Measurements from ENCODE around the gene FBXL5. TPM values are rescaled to one million over a fixed set of nuclear protein-coding genes. Genes with fewer than 3 reads are reported as not detected.
"Not testable (repeated sequence)": the region's sequence is repeated elsewhere in the genome, so short reads cannot be mapped to it uniquely, and the experiment has no call there.

Gene FBXL5
- total and polyA plus RNA-seq, 2 donors (not counting 3 experiments of a cell fraction or from before 2014, with no cell fraction given) = 42.2 to 60.2 TPM

- no peak for TF ChIP-seq JUN (IDR thresholded peaks at IDR 0.05; ENCODE audit: borderline replicate concordance, insufficient read depth, insufficient read length, low read depth)
- no peak for TF ChIP-seq GATA2 (IDR thresholded peaks at IDR 0.05; ENCODE audit: insufficient read depth, insufficient read length, low read depth, low read length)
- TF ChIP-seq POLR2A (IDR thresholded peaks at IDR 0.05; ENCODE audit: low read depth, low read length) = no peak
- no peak for TF ChIP-seq FOS (IDR thresholded peaks at IDR 0.05; ENCODE audit: borderline replicate concordance, insufficient read depth, low read length)
- no peak for TF ChIP-seq EZH2 (IDR thresholded peaks at IDR 0.05; ENCODE audit: borderline replicate concordance, low read depth, low read length, severe bottlenecking)
- TF ChIP-seq MYC (IDR thresholded peaks at IDR 0.05; ENCODE audit: low read depth, low read length) = no peak
- TF ChIP-seq MAX (IDR thresholded peaks at IDR 0.05; ENCODE audit: insufficient read depth, insufficient read length) = no peak
- TF ChIP-seq POLR2AphosphoS5 (IDR thresholded peaks at IDR 0.05; ENCODE audit: insufficient read depth, low read depth, low read length) = no peak
- TF ChIP-seq CTCF (IDR thresholded peaks at IDR 0.05; ENCODE audit: extremely low read depth in 1 of 2, insufficient read depth in 1 of 2, low read depth in 1 of 2, low read length in 2 of 2) = no peak
- POLR2A ChIA-PET = no interaction called here
- dilution Hi-C loops (cut with MboI; ENCODE audit: extremely low pct_ligation_motif_present, low sequenced_read_pairs) = no loop called here
- DNase-seq (ENCODE audit: low read depth, low spot score) (no peak), FAIRE-seq (no peak)
- Histone ChIP-seq H3K36me3 (ENCODE audit: control insufficient read depth in 2 of 2, extremely low read depth in 1 of 2, insufficient read depth in 2 of 2, low read length in 2 of 2) (peaks cover 5 to 23% of the 10 kb centered on the region in 2 experiments), H2AFZ (ENCODE audit: low read depth, low read length) (no peak overlapping the region), H3K4me1 (ENCODE audit: control insufficient read depth, extremely low read depth, insufficient read depth, low read length) (no peaks in the 10 kb centered on the region), H3K4me3 (replicated peaks in 1 of 3; ENCODE audit: insufficient read depth in 1 of 3, low read depth in 1 of 3, low read length in 3 of 3) (no peak overlapping the region), H3K4me2 (ENCODE audit: insufficient read depth, low read length) (no peak overlapping the region), H3K9me3 (replicated peaks; ENCODE audit: control insufficient read depth, insufficient read depth, low read length) (no peaks in the 10 kb centered on the region), H3K9me1 (replicated peaks; ENCODE audit: control insufficient read depth, extremely low read depth, insufficient read depth, low read length) (no peaks in the 10 kb centered on the region), H3K27ac (ENCODE audit: insufficient read depth, low read depth, low read length) (no peak overlapping the region), H3K9ac (replicated peaks; ENCODE audit: extremely low read depth, insufficient read depth, low read length) (no peak overlapping the region), H4K20me1 (replicated peaks; ENCODE audit: control insufficient read depth, extremely low read depth, insufficient read depth, low read length) (peaks cover 2% of the 10 kb centered on the region), H3K79me2 (ENCODE audit: control insufficient read depth, insufficient read depth, low read length) (peaks cover 8% of the 10 kb centered on the region), H3K27me3 (ENCODE audit: control insufficient read depth in 2 of 2, insufficient read depth in 2 of 2, low read length in 2 of 2) (no peaks in the 10 kb centered on the region)
- intact Hi-C loops (cut with micrococcal nuclease) = no loop called here
- CTCF ChIA-PET = interaction anchor here (1.3 to 1.4 kb wide), 2 partner anchors 17 to 157 kb away, joined by 3 to 6 read pairs; no protein-coding TSS in a partner anchor
- BruUV-seq (replicated peaks) = no TSS peak
These were observed 18.3 kb downstream of the FBXL5 start for GRCh38 chr4:15636818-15637217.

GRCh38 chr4:15617407-15617806 is 37.8 kb downstream of the FBXL5 start:
- CTCF ChIA-PET; FAIRE-seq; DNase-seq (ENCODE audit: low read depth, low spot score); dilution Hi-C loops (cut with MboI; ENCODE audit: extremely low pct_ligation_motif_present, low sequenced_read_pairs); H3K27me3 ChIP-seq (ENCODE audit: control insufficient read depth in 2 of 2, insufficient read depth in 2 of 2, low read length in 2 of 2); H4K20me1 ChIP-seq (replicated peaks; ENCODE audit: control insufficient read depth, extremely low read depth, insufficient read depth, low read length); H3K9me3 ChIP-seq (replicated peaks; ENCODE audit: control insufficient read depth, insufficient read depth, low read length); H3K36me3 ChIP-seq (ENCODE audit: control insufficient read depth in 2 of 2, extremely low read depth in 1 of 2, insufficient read depth in 2 of 2, low read length in 2 of 2); POLR2A ChIA-PET; H3K27ac ChIP-seq (ENCODE audit: insufficient read depth, low read depth, low read length); BruUV-seq (replicated peaks); H3K9me1 ChIP-seq (replicated peaks; ENCODE audit: control insufficient read depth, extremely low read depth, insufficient read depth, low read length); H2AFZ ChIP-seq (ENCODE audit: low read depth, low read length); intact Hi-C loops (cut with micrococcal nuclease); H3K9ac ChIP-seq (replicated peaks; ENCODE audit: extremely low read depth, insufficient read depth, low read length); H3K4me2 ChIP-seq (ENCODE audit: insufficient read depth, low read length); H3K4me1 ChIP-seq (ENCODE audit: control insufficient read depth, extremely low read depth, insufficient read depth, low read length); H3K4me3 ChIP-seq (replicated peaks in 1 of 3; ENCODE audit: insufficient read depth in 1 of 3, low read depth in 1 of 3, low read length in 3 of 3): not testable (repeated sequence)
- peaks cover 61% of the 10 kb centered on the region for H3K79me2 ChIP-seq (ENCODE audit: control insufficient read depth, insufficient read depth, low read length)

- H3K27ac ChIP-seq (ENCODE audit: insufficient read depth, low read depth, low read length); FAIRE-seq; H3K9ac ChIP-seq (replicated peaks; ENCODE audit: extremely low read depth, insufficient read depth, low read length); H3K4me2 ChIP-seq (ENCODE audit: insufficient read depth, low read length); intact Hi-C loops (cut with micrococcal nuclease); H4K20me1 ChIP-seq (replicated peaks; ENCODE audit: control insufficient read depth, extremely low read depth, insufficient read depth, low read length); H3K9me1 ChIP-seq (replicated peaks; ENCODE audit: control insufficient read depth, extremely low read depth, insufficient read depth, low read length); H3K27me3 ChIP-seq (ENCODE audit: control insufficient read depth in 2 of 2, insufficient read depth in 2 of 2, low read length in 2 of 2); BruUV-seq (replicated peaks); CTCF ChIA-PET; POLR2A ChIA-PET; DNase-seq (ENCODE audit: low read depth, low spot score); H3K36me3 ChIP-seq (ENCODE audit: control insufficient read depth in 2 of 2, extremely low read depth in 1 of 2, insufficient read depth in 2 of 2, low read length in 2 of 2); H3K4me3 ChIP-seq (replicated peaks in 1 of 3; ENCODE audit: insufficient read depth in 1 of 3, low read depth in 1 of 3, low read length in 3 of 3); H3K4me1 ChIP-seq (ENCODE audit: control insufficient read depth, extremely low read depth, insufficient read depth, low read length); H3K9me3 ChIP-seq (replicated peaks; ENCODE audit: control insufficient read depth, insufficient read depth, low read length); dilution Hi-C loops (cut with MboI; ENCODE audit: extremely low pct_ligation_motif_present, low sequenced_read_pairs); H2AFZ ChIP-seq (ENCODE audit: low read depth, low read length): not testable (repeated sequence)
- peaks cover 41% of the 10 kb centered on the region for H3K79me2 ChIP-seq (ENCODE audit: control insufficient read depth, insufficient read depth, low read length)
These were observed 40.3 kb downstream of the FBXL5 start for GRCh38 chr4:15614891-15615290.
